ENCODE data around the gene B3GNT5.

Gene B3GNT5

DNA sequence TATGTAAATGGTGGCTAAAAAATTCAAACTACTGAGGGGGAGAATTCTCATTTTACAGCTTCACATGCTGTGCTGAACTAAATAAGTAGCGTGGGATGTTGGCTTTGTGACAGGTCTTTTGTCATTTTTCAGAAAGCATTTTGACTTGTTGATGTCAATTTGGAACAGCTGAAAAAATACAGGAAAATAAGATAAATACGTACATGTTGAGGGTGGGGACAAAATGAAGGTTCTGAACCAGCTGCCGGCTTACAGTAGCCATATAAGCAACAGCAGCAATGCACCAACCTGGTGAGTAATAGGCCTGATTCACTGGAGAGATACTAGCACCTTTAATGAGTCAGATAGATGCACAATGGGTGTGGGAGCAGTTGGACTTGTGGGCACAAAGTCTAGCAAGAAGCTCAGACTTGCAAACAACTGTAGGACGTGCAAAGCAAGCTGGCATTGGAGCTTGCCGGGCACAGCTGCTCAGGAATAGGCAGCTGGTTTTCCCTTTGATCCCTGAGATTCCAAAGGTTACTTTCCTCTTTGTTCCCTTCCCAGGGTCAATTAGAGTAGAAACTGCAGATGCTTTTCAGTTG, 12.9 kb downstream of the B3GNT5 start:
- no peak overlapping the region for H3K4me3 ChIP-seq (ENCODE audit: low read length)
- H3K27me3 ChIP-seq (ENCODE audit: low read depth, low read length): no peaks in the 10 kb centered on the region
- H3K4me2 ChIP-seq (ENCODE audit: low read length): no peak overlapping the region
- H3K9ac ChIP-seq (ENCODE audit: low read length): no peak overlapping the region
- no peaks in the 10 kb centered on the region for H4K20me1 ChIP-seq (ENCODE audit: insufficient read depth, low read length)
- H3K9me3 ChIP-seq (ENCODE audit: insufficient read depth, low read length): no peaks in the 10 kb centered on the region
- H2AFZ ChIP-seq (ENCODE audit: low read depth, low read length): no peak overlapping the region
- H3K79me2 ChIP-seq (ENCODE audit: low read length): no peaks in the 10 kb centered on the region
- TF ChIP-seq EZH2phosphoT487 (IDR thresholded peaks at IDR 0.05; ENCODE audit: low read depth): no peak
- TF ChIP-seq, protein P1, sequence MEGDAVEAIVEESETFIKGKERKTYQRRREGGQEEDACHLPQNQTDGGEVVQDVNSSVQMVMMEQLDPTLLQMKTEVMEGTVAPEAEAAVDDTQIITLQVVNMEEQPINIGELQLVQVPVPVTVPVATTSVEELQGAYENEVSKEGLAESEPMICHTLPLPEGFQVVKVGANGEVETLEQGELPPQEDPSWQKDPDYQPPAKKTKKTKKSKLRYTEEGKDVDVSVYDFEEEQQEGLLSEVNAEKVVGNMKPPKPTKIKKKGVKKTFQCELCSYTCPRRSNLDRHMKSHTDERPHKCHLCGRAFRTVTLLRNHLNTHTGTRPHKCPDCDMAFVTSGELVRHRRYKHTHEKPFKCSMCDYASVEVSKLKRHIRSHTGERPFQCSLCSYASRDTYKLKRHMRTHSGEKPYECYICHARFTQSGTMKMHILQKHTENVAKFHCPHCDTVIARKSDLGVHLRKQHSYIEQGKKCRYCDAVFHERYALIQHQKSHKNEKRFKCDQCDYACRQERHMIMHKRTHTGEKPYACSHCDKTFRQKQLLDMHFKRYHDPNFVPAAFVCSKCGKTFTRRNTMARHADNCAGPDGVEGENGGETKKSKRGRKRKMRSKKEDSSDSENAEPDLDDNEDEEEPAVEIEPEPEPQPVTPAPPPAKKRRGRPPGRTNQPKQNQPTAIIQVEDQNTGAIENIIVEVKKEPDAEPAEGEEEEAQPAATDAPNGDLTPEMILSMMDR (IDR thresholded peaks at IDR 0.05; ENCODE audit: low read depth, low read length): no peak
- H3K4me1 ChIP-seq (ENCODE audit: low read length): no peaks in the 10 kb centered on the region
- H3K36me3 ChIP-seq (replicated peaks; ENCODE audit: low read depth, low read length): no peaks in the 10 kb centered on the region
- H3K27ac ChIP-seq (ENCODE audit: low read length): no peak overlapping the region

- Histone ChIP-seq H2AFZ (ENCODE audit: low read depth, low read length) (no peak overlapping the region), H4K20me1 (ENCODE audit: insufficient read depth, low read length) (no peaks in the 10 kb centered on the region), H3K4me3 (ENCODE audit: low read length) (no peak overlapping the region), H3K27ac (ENCODE audit: low read length) (no peak overlapping the region), H3K79me2 (ENCODE audit: low read length) (no peaks in the 10 kb centered on the region), H3K4me2 (ENCODE audit: low read length) (no peak overlapping the region), H3K9me3 (ENCODE audit: insufficient read depth, low read length) (no peaks in the 10 kb centered on the region), H3K36me3 (replicated peaks; ENCODE audit: low read depth, low read length) (no peaks in the 10 kb centered on the region), H3K9ac (ENCODE audit: low read length) (no peak overlapping the region), H3K27me3 (ENCODE audit: low read depth, low read length) (no peaks in the 10 kb centered on the region), H3K4me1 (ENCODE audit: low read length) (no peaks in the 10 kb centered on the region)
- TF ChIP-seq, protein P1 (IDR thresholded peaks at IDR 0.05; ENCODE audit: low read depth, low read length): no peak
- no peak for TF ChIP-seq EZH2phosphoT487 (IDR thresholded peaks at IDR 0.05; ENCODE audit: low read depth)
These were observed 13.4 kb downstream of the B3GNT5 start for GRCh38 chr3:183266454-183266853.

DNA sequence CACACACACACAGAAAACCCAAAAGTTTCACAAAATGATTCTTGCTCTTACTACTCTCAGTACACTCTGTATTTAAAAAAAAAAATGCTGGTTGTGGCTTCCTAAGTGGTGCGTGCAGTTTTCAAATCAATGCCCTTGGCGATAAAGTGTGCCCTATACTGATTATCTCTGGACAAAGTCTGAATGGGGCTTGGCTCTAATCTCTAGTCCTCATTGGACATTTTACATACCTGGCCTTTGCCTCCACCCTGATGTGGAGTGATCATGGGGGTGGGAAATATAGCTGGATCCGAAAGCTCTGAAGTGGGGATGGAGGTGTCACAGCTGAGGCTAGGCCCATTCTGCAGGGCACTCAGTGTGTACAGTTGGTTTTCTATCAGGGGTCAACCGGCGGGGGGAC, 14.1 kb downstream of the B3GNT5 start:
- H3K9me3 ChIP-seq (ENCODE audit: insufficient read depth, low read length): no peaks in the 10 kb centered on the region
- H3K9ac ChIP-seq (ENCODE audit: low read length): no peak overlapping the region
- H3K4me1 ChIP-seq (ENCODE audit: low read length): no peaks in the 10 kb centered on the region
- TF ChIP-seq, protein P1 (IDR thresholded peaks at IDR 0.05; ENCODE audit: low read depth, low read length): no peak
- TF ChIP-seq EZH2phosphoT487 (IDR thresholded peaks at IDR 0.05; ENCODE audit: low read depth): no peak
- H3K4me2 ChIP-seq (ENCODE audit: low read length): no peak overlapping the region
- H3K27ac ChIP-seq (ENCODE audit: low read length): no peak overlapping the region
- no peaks in the 10 kb centered on the region for H3K36me3 ChIP-seq (replicated peaks; ENCODE audit: low read depth, low read length)
- no peaks in the 10 kb centered on the region for H3K79me2 ChIP-seq (ENCODE audit: low read length)
- H4K20me1 ChIP-seq (ENCODE audit: insufficient read depth, low read length): no peaks in the 10 kb centered on the region
- no peaks in the 10 kb centered on the region for H3K27me3 ChIP-seq (ENCODE audit: low read depth, low read length)
- no peak overlapping the region for H2AFZ ChIP-seq (ENCODE audit: low read depth, low read length)
- no peak overlapping the region for H3K4me3 ChIP-seq (ENCODE audit: low read length)

- Histone ChIP-seq H3K36me3 (replicated peaks; ENCODE audit: low read depth, low read length) (no peaks in the 10 kb centered on the region), H3K4me3 (ENCODE audit: low read length) (no peak overlapping the region), H3K79me2 (ENCODE audit: low read length) (no peaks in the 10 kb centered on the region), H3K9me3 (ENCODE audit: insufficient read depth, low read length) (no peaks in the 10 kb centered on the region), H3K27ac (ENCODE audit: low read length) (no peak overlapping the region), H3K4me2 (ENCODE audit: low read length) (no peak overlapping the region), H3K9ac (ENCODE audit: low read length) (no peak overlapping the region), H2AFZ (ENCODE audit: low read depth, low read length) (no peak overlapping the region), H3K27me3 (ENCODE audit: low read depth, low read length) (no peaks in the 10 kb centered on the region), H4K20me1 (ENCODE audit: insufficient read depth, low read length) (no peaks in the 10 kb centered on the region), H3K4me1 (ENCODE audit: low read length) (no peaks in the 10 kb centered on the region)
- no peak for TF ChIP-seq EZH2phosphoT487 (IDR thresholded peaks at IDR 0.05; ENCODE audit: low read depth)
- TF ChIP-seq, protein P1 (IDR thresholded peaks at IDR 0.05; ENCODE audit: low read depth, low read length): no peak
These were observed 15.3 kb downstream of the B3GNT5 start for GRCh38 chr3:183268366-183268765.

Data from OCI-LY3 (cell line).